Adrenal gland (tissue), 5 donors: Measurements from ENCODE around the gene PINK1.

Experiments used
- CTCF ChIP-seq, 6 experiments: fragments of 450-650 bp in 4 of 6; fragments of 200-600 bp in 2 of 6; sonication (generic) in 1 of 6; IDR thresholded peaks; 1 replicate in 5 of 6; 2 replicates in 1 of 6; pipeline versions ENCODE4 v1.5.1 to v1.8.0; 2016 to 2021; ENCODE audit warnings: antibody characterized with exemption in 6 of 6, mild to moderate bottlenecking in 2 of 6, moderate library complexity in 1 of 6
- POLR2A ChIP-seq, 2 donors: fragments of 450-650 bp; IDR thresholded peaks; one replicate each; pipeline ENCODE4 v1.6.1; 2017; ENCODE audit warnings: antibody characterized with exemption in 2 of 2, mild to moderate bottlenecking in 2 of 2, moderate library complexity in 1 of 2
- donor health status: DM: no; HTN: no; CAD: no.

DNA sequence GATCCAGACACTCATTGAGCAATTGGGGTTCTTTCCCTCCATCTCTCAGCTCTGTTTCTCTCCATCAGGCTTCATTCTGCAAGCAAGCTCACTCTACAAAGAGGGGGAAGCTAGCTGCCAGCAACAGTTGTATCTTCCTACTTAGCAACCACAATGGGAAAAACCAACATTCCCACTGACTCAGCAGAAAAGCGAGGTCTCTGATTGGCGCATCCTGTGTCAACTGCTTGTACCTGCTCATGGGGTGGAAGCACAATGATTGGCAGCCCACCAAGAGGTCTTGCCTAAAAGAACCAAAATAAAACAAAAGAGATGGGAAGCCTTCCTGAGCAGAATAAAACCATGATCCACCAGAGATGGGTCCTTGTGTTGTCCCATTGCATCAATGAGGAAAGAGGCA, 48.4 kb upstream of the PINK1 start:
- TF ChIP-seq CTCF (IDR thresholded peaks at IDR 0.05) (no peak), POLR2A (IDR thresholded peaks at IDR 0.05) (no peak)
